Cardiac septum (tissue), 1 donor: ENCODE data around the gene MAPKAPK2. TPM values are rescaled to one million over a fixed set of nuclear protein-coding genes. Genes with fewer than 3 reads are reported as not detected.
"Not testable (repeated sequence)": the region's sequence is repeated elsewhere in the genome, so short reads cannot be mapped to it uniquely, and the experiment has no call there.

Experiments
- DNase-seq: peaks from one replicate; pipeline ENCODE4 v3.0.0-alpha.2; 2020; ENCODE audit warnings: low spot score
- intact Hi-C: fragments of 100-400 bp; cut with DNase I; formaldehyde crosslinking; loops from one replicate; pipeline ENCODE4 v1.14.0; 2022
- long read RNA-seq: library from polyadenylated mRNA; unstranded; transcript quantifications from one replicate; pipeline ENCODE4 v2.0.0, GENCODE V29; 2021
- total RNA-seq: library from RNA; stranded (reverse); fragmentation: NEBNext Ultra II Directional; extraction: Animal tissue kit (Norgen Biotek cat#: 25700); gene quantifications from one replicate; pipeline ENCODE4 v1.2.1, GENCODE V29; 2021
- donor health status: DM: no; HTN: no; CAD: no.

The MAPKAPK2 gene
- 242 TPM for total RNA-seq
- long read RNA-seq, transcript MAPKAPK2-202 (10 exons, 2,961 nt), result major isoform, 24 of 81 reads
- long read RNA-seq, partial matches to known transcripts, result 3 of 81 reads
- long read RNA-seq, other reads (novel, unspliced or antisense), result 53 of 81 reads

- intact Hi-C loops, result loop anchor here (2.0 kb wide), 1 partner anchor 50 kb away; the partner anchor contains the start of gene DYRK3
- DNase-seq, result peak; percentile 94
Observed at GRCh38 chr1:206684478-206685333, at the start of gene MAPKAPK2. TSS of gene MAPKAPK2 (plus strand) at chr1:206684905. CDS start at chr1:206685230, 325 bp downstream.

- intact Hi-C loops, result loop anchor here (2.0 kb wide), 3 partner anchors 23 to 277 kb away; partner anchors contain the start of gene MAPKAPK2
- DNase-seq, result peak; percentile 98
Observed at GRCh38 chr1:206635080-206635977, 49.4 kb upstream of the MAPKAPK2 start, which contains the start of gene DYRK3. TSS of gene DYRK3 (plus strand) at chr1:206635536. CDS start at chr1:206635704, 168 bp downstream.

GRCh38 chr1:206635978-206636345, 48.7 kb upstream of the MAPKAPK2 start:
- DNase-seq, result no peak
- intact Hi-C loops, result loop anchor here (2.0 kb wide), 3 partner anchors 23 to 277 kb away; partner anchors contain the start of gene MAPKAPK2

- DNase-seq, result no peak
- intact Hi-C loops, result no loop called here
Observed at GRCh38 chr1:206636671-206637070, 48.0 kb upstream of the MAPKAPK2 start.

- no peak for DNase-seq
- intact Hi-C loops, result no loop called here
Observed at GRCh38 chr1:206637605-206638004, 47.1 kb upstream of the MAPKAPK2 start.

GRCh38 chr1:206642074-206642473, 42.6 kb upstream of the MAPKAPK2 start:
- intact Hi-C loops, result not testable (repeated sequence)

GRCh38 chr1:206643118-206643698, 41.5 kb upstream of the MAPKAPK2 start:
- no peak for DNase-seq
- intact Hi-C loops, result no loop called here

More at GRCh38 chr1:206642074-206642473, 42.6 kb upstream of the MAPKAPK2 start:
- not testable (repeated sequence) for DNase-seq

- intact Hi-C loops, result no loop called here
- no peak for DNase-seq
Observed at GRCh38 chr1:206646504-206646903, 38.2 kb upstream of the MAPKAPK2 start.

GRCh38 chr1:206647224-206647623, 37.5 kb upstream of the MAPKAPK2 start:
- no peak for DNase-seq
- intact Hi-C loops, result no loop called here

GRCh38 chr1:206649261-206649921, 35.3 kb upstream of the MAPKAPK2 start:
- intact Hi-C loops, result no loop called here
- DNase-seq, result no peak

GRCh38 chr1:206651014-206651413, 33.7 kb upstream of the MAPKAPK2 start:
- no peak for DNase-seq
- intact Hi-C loops, result no loop called here

- no peak for DNase-seq
- intact Hi-C loops, result no loop called here
Observed at GRCh38 chr1:206651958-206652890, 32.5 kb upstream of the MAPKAPK2 start.

GRCh38 chr1:206653715-206654459, 30.8 kb upstream of the MAPKAPK2 start:
- intact Hi-C loops, result no loop called here

GRCh38 chr1:206654828-206655227, 29.9 kb upstream of the MAPKAPK2 start:
- DNase-seq, result no peak
- intact Hi-C loops, result no loop called here

More at GRCh38 chr1:206653715-206654459, 30.8 kb upstream of the MAPKAPK2 start:
- DNase-seq, result no peak

- intact Hi-C loops, result no loop called here
- DNase-seq, result no peak
Observed at GRCh38 chr1:206655471-206655882, 29.2 kb upstream of the MAPKAPK2 start.

GRCh38 chr1:206656936-206657335, 27.8 kb upstream of the MAPKAPK2 start:
- no peak for DNase-seq
- intact Hi-C loops, result no loop called here

GRCh38 chr1:206657751-206658150, 27.0 kb upstream of the MAPKAPK2 start:
- DNase-seq, result no peak
- intact Hi-C loops, result loop anchor here (1.0 to 2.0 kb wide), 3 partner anchors 23 to 67 kb away; partner anchors contain the start of gene DYRK3
